Muscle layer of duodenum (tissue), 2 donors: ENCODE results near the gene OR10A2.

ENCODE experiments used
- H3K27ac ChIP-seq: one replicate; pipeline ENCODE4 v1.7.0; 2013; ENCODE audit warnings: mild to moderate bottlenecking, low read length
- H3K27me3 ChIP-seq: one replicate; pipeline ENCODE4 v1.7.0; 2013; ENCODE audit warnings: low read depth, mild to moderate bottlenecking, control low read depth, low read length
- H3K36me3 ChIP-seq, 2 donors: one replicate each; pipeline ENCODE4 v1.7.0; 2013; ENCODE audit warnings: low read length in 2 of 2, control low read depth in 1 of 2, mild to moderate bottlenecking in 1 of 2; ENCODE audit not compliant: insufficient read depth in 2 of 2, control insufficient read depth in 1 of 2
- H3K4me1 ChIP-seq, 2 donors: one replicate each; pipeline ENCODE4 v1.7.0; 2013; ENCODE audit warnings: low read length in 2 of 2, mild to moderate bottlenecking in 2 of 2, control low read depth in 1 of 2, moderate library complexity in 1 of 2; ENCODE audit not compliant: insufficient read depth in 2 of 2, control insufficient read depth in 1 of 2
- H3K4me3 ChIP-seq, 2 donors: one replicate each; pipeline ENCODE4 v1.7.0; 2013; ENCODE audit warnings: low read length in 2 of 2, low read depth in 1 of 2, mild to moderate bottlenecking in 1 of 2
- H3K9me3 ChIP-seq, 2 donors: one replicate each; pipeline ENCODE4 v1.7.0; 2013; ENCODE audit warnings: low read length in 2 of 2, control low read depth in 1 of 2, mild to moderate bottlenecking in 1 of 2; ENCODE audit not compliant: control insufficient read depth in 1 of 2
- donor health status: healthy.

The OR10A2 gene, protein sequence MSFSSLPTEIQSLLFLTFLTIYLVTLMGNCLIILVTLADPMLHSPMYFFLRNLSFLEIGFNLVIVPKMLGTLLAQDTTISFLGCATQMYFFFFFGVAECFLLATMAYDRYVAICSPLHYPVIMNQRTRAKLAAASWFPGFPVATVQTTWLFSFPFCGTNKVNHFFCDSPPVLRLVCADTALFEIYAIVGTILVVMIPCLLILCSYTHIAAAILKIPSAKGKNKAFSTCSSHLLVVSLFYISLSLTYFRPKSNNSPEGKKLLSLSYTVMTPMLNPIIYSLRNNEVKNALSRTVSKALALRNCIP

GRCh38 chr11:6862961-6863360 is at the start of gene OR10A2:
TSS of gene OR10A2 (plus strand) at chr11:6863057. CDS start at chr11:6869755, 6,698 bp downstream.
- no peaks in the 10 kb centered on the region for H3K4me1 ChIP-seq

GRCh38 chr11:6813656-6814055 is 49.2 kb upstream of the OR10A2 start:
- no peaks in the 10 kb centered on the region for H3K36me3 ChIP-seq
- no peak overlapping the region for H3K27ac ChIP-seq
- peaks cover 0 to 3% of the 10 kb centered on the region in 2 donors for H3K4me1 ChIP-seq
- H3K9me3 ChIP-seq, result no peaks in the 10 kb centered on the region
- no peaks in the 10 kb centered on the region for H3K27me3 ChIP-seq
- no peak overlapping the region for H3K4me3 ChIP-seq

More at GRCh38 chr11:6862961-6863360, at the start of gene OR10A2:
- H3K27me3 ChIP-seq, result no peaks in the 10 kb centered on the region
- no peaks in the 10 kb centered on the region for H3K36me3 ChIP-seq
- H3K4me3 ChIP-seq, result no peak within 1 kb of the TSS
- no peak within 1 kb of the TSS for H3K27ac ChIP-seq
- no peaks in the 10 kb centered on the region for H3K9me3 ChIP-seq

DNA sequence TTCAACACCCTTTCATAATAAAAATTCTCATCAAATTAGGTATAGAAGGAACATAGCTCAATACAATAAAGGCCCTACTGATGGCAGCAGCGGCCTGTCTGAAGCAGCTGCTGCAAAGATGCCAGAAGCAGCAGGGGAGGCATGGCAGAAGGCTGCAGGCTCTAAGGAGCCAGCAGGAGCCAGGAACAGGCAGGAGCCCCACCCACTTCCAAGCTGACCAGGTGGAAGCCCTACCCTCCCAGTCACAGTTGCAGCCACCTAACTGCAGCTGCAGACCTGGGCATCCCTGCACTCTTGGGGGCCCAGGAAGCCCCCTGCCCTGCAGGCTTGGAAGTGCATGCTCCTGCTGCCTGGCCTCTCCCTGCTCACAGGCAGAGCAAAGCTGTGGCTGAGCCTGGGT is 45.2 kb upstream of the OR10A2 start:
- Histone ChIP-seq H3K36me3 (no peaks in the 10 kb centered on the region), H3K27me3 (no peaks in the 10 kb centered on the region), H3K27ac (no peak overlapping the region), H3K4me3 (no peak overlapping the region), H3K4me1 (no peaks in the 10 kb centered on the region), H3K9me3 (peaks cover 0 to 4% of the 10 kb centered on the region in 2 donors)

- H3K27ac ChIP-seq, result no peak overlapping the region
- no peak overlapping the region for H3K4me3 ChIP-seq
- H3K27me3 ChIP-seq, result no peaks in the 10 kb centered on the region
- H3K36me3 ChIP-seq, result no peaks in the 10 kb centered on the region
- H3K9me3 ChIP-seq, result peaks cover 0 to 4% of the 10 kb centered on the region in 2 donors
- no peaks in the 10 kb centered on the region for H3K4me1 ChIP-seq
Observed at GRCh38 chr11:6818967-6819366, 43.9 kb upstream of the OR10A2 start.

GRCh38 chr11:6824136-6824823 is 38.6 kb upstream of the OR10A2 start:
- Histone ChIP-seq H3K36me3 (no peaks in the 10 kb centered on the region), H3K9me3 (peaks cover 0 to 4% of the 10 kb centered on the region in 2 donors), H3K4me1 (no peaks in the 10 kb centered on the region), H3K27ac (no peak overlapping the region), H3K27me3 (no peaks in the 10 kb centered on the region), H3K4me3 (no peak overlapping the region)

DNA sequence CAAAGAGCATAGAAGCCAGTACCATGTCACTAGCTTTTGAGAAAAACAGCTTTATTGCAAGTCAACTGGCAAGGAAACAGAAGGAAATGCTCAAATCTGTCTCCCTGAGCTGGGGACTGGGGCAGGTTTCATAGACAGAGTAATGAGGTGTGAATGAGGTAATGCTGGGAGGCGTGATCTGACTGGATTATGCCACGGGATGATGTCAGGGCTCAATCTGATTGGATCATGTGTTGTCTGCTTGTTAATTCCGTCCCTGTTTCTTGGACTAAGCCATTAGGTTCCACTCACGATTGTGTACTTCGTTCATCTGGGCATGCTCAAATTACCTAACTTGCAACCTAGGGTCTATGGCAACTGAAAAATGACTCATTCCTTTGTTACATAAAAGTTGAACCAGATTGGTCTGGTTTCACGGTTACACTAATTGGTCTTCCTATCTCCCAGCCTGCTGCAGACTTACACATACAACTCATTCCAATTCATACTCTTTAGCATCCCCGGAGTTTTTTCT is 37.6 kb upstream of the OR10A2 start:
- Histone ChIP-seq H3K27ac (no peak overlapping the region), H3K36me3 (no peaks in the 10 kb centered on the region), H3K9me3 (peaks cover 0 to under 1% of the 10 kb centered on the region in 2 donors), H3K4me1 (no peaks in the 10 kb centered on the region), H3K4me3 (no peak overlapping the region), H3K27me3 (no peaks in the 10 kb centered on the region)

DNA sequence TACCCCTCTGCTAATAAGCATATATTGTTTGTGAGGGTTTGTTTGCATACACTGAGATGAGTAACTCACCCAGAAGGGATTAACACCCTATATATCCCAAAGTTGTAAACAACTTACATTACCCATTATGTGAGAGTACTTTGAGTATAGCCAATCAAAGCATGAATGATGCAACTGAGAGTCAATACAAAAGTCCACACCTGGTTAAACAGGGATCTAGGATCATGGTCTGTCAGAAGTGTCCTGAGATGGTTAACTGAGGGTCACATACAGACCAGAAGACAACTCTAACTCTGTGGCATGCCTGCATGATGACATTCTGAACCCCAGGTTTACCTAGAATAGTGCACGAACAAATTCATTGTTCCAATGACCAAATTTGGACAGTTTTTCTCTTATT is 34.8 kb upstream of the OR10A2 start:
- Histone ChIP-seq H3K27ac (no peak overlapping the region), H3K4me3 (no peak overlapping the region), H3K36me3 (no peaks in the 10 kb centered on the region), H3K4me1 (no peaks in the 10 kb centered on the region), H3K27me3 (no peaks in the 10 kb centered on the region), H3K9me3 (no peaks in the 10 kb centered on the region)

- H3K27ac ChIP-seq, result no peak overlapping the region
- H3K9me3 ChIP-seq, result no peaks in the 10 kb centered on the region
- no peaks in the 10 kb centered on the region for H3K27me3 ChIP-seq
- H3K4me1 ChIP-seq, result no peaks in the 10 kb centered on the region
- no peaks in the 10 kb centered on the region for H3K36me3 ChIP-seq
- H3K4me3 ChIP-seq, result no peak overlapping the region
Observed at GRCh38 chr11:6833356-6833755, 29.5 kb upstream of the OR10A2 start.

DNA sequence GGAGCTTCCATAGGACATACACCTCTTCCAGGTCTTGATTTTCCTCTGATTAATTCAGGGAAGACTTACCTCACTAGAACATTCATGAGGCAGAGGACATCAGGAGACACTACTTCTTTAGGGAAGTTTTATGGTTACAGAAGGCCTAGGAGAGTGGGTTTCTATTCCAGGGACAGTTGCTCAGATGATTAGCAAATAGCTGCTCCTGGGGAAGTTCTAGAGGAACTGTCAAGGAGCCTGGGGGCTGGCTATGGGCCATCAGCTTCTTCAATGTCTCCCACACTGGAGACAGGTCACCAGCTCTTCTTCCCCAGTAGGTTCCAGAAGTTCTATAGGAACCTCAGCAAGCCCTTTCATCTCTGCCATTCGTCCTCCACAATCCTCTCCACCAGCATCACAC is 28.8 kb upstream of the OR10A2 start:
- no peaks in the 10 kb centered on the region for H3K9me3 ChIP-seq
- H3K27ac ChIP-seq, result no peak overlapping the region
- no peaks in the 10 kb centered on the region for H3K27me3 ChIP-seq
- no peaks in the 10 kb centered on the region for H3K36me3 ChIP-seq
- H3K4me1 ChIP-seq, result no peaks in the 10 kb centered on the region
- H3K4me3 ChIP-seq, result no peak overlapping the region

- Histone ChIP-seq H3K9me3 (peaks cover 0 to 2% of the 10 kb centered on the region in 2 donors), H3K4me3 (no peak overlapping the region), H3K36me3 (no peaks in the 10 kb centered on the region), H3K27me3 (no peaks in the 10 kb centered on the region), H3K27ac (no peak overlapping the region), H3K4me1 (no peaks in the 10 kb centered on the region)
Observed at GRCh38 chr11:6841694-6842093, 21.2 kb upstream of the OR10A2 start.

DNA sequence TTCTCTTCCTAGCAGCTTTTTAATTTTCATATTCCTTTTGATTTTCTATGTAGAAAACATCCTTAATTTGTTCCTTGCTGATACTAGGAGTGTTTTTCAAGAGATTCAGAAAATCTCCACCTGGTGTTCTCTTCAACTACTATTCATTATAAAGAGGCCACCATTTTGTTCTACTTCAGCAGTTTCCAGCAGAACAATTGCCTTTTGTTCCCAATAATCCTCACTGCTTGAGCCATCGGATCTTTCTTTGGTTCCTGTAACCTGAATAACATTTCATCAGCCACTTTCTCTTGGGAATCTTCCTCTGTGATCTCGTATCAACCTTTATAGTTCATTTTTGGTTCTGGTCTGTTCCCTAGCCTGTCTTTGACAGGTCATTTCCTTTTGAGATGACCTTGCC is 19.2 kb upstream of the OR10A2 start:
- H3K27ac ChIP-seq, result no peak overlapping the region
- H3K36me3 ChIP-seq, result no peaks in the 10 kb centered on the region
- no peaks in the 10 kb centered on the region for H3K27me3 ChIP-seq
- H3K4me1 ChIP-seq, result no peaks in the 10 kb centered on the region
- no peak overlapping the region for H3K4me3 ChIP-seq
- peaks cover 0 to 2% of the 10 kb centered on the region in 2 donors for H3K9me3 ChIP-seq
